ENCODE data around the gene SHANK3.

SHANK3 gene

GRCh38 chr22:50672471-50673230 is at the start of gene SHANK3:
TSS of gene SHANK3 (plus strand) at chr22:50672823.
- DNase-seq (ENCODE audit: low read depth), result no peak

DNA sequence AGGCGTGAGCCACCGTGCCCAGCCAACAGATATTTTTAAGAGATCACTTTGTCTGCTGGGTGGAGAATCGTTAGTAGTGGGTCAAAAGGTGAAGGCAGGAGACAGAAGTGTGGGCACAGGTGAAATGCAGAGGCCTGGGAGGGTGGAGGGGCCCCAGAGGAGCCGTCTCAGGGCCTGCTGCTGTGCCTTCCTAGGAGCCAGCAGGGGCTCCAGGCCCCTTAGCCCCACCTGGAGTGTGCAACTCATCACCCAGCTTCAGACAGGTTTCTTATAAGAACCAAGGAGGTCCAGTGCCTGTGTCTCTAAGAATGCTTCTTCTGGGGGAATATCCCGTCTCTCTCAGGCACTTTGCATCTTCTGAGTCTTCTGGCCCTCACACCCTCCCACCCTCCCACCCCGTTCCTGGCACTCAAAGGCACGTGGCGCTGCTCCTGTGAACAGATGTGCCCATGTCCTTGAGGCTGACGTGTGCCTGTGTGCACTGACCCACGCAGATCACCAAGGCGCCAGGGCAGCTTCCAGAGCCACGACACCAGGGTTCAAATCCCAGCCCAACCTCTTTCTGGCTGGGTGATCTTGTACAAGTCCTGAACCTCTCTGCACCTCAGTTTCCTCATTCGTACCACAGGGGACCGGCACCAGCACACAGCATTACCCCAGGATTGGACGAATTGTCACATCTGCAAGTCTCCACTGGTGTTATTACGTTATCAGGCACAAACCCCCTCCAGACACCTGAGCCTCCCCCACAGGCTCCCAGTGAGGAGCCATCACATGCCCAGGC is 48.1 kb upstream of the SHANK3 start:
- TF ChIP-seq, protein P1, sequence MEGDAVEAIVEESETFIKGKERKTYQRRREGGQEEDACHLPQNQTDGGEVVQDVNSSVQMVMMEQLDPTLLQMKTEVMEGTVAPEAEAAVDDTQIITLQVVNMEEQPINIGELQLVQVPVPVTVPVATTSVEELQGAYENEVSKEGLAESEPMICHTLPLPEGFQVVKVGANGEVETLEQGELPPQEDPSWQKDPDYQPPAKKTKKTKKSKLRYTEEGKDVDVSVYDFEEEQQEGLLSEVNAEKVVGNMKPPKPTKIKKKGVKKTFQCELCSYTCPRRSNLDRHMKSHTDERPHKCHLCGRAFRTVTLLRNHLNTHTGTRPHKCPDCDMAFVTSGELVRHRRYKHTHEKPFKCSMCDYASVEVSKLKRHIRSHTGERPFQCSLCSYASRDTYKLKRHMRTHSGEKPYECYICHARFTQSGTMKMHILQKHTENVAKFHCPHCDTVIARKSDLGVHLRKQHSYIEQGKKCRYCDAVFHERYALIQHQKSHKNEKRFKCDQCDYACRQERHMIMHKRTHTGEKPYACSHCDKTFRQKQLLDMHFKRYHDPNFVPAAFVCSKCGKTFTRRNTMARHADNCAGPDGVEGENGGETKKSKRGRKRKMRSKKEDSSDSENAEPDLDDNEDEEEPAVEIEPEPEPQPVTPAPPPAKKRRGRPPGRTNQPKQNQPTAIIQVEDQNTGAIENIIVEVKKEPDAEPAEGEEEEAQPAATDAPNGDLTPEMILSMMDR (IDR thresholded peaks at IDR 0.05; ENCODE audit: low read depth, low read length, missing control alignments), result no peak
- DNase-seq (ENCODE audit: low read depth), result no peak

More at GRCh38 chr22:50672471-50673230, at the start of gene SHANK3:
- TF ChIP-seq, protein P1 (IDR thresholded peaks at IDR 0.05; ENCODE audit: low read depth, low read length, missing control alignments), result no peak
- H3K4me3 ChIP-seq (ENCODE audit: low read depth, low read length), result no peak within 1 kb of the TSS

GRCh38 chr22:50625131-50625567 is 47.5 kb upstream of the SHANK3 start:
- no peak overlapping the region for H3K4me3 ChIP-seq (ENCODE audit: low read depth, low read length)
- DNase-seq (ENCODE audit: low read depth), result no peak
- TF ChIP-seq, protein P1 (IDR thresholded peaks at IDR 0.05; ENCODE audit: low read depth, low read length, missing control alignments), result no peak

More for the DNA sequence above, 48.1 kb upstream of the SHANK3 start:
- no peak overlapping the region for H3K4me3 ChIP-seq (ENCODE audit: low read depth, low read length)

DNA sequence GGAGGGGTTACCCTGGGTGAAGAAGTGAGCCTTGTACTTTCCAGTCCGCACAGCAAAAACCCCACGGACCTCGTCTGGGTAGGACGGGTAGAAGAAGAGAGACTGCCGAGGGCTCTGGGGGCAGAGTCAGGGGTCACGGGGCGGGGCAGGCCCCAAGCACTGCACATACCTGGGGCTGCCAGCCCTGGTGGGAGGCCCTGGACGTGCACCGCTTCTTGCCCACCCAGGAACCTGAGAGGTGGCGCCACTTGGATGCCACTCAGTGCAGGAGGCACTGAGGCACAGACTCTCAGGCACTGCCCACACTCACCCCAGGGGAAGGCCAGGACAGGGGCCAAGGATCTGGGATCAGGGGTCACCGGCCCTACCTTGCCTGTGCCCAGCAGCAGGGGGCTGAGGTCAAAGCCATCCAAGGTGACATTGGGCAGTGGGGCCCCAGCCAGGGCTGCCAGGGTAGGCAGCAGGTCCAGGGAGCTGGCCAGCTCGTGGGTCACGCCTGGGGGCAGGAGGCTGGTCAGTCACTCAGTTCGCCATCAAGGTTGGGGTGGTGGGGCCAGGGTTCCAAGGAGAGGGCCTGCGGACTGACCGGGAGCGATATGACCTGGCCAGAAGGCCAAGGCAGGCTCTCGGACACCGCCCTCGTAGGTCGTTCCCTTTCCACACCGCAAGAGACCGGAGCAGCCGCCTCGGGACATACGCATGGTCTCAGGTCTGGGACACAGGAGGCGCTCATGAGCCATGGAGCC is 46.9 kb upstream of the SHANK3 start:
- TF ChIP-seq, protein P1 (IDR thresholded peaks at IDR 0.05; ENCODE audit: low read depth, low read length, missing control alignments), result peak; percentile 14
- no peak overlapping the region for H3K4me3 ChIP-seq (ENCODE audit: low read depth, low read length)
- DNase-seq (ENCODE audit: low read depth), result no peak

DNA sequence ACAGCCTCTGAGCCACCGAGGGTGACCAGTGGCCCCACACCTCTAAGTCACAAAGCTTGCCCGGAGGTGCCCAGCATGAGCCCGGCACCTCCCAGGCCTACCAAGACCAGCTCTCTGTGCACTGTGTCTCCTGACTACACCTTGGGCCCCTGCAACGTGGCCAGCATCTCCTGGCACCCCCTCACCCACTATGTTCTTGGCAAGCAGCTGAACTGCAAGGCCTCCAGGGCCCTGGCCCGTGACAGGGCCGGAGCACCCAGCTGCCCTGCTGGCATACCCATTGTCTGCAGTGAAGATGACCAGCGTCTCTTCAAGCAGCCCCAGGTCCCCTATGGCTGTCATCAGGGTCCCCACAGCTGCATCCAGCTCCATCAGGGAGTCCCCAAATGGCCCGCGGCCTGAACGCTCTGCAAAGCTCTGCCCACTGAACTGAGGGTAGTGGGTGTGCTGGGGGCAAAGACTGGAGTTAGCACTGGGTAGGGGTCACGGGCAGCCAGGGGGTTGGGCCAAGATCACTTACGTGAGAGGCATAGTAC is 46.2 kb upstream of the SHANK3 start:
- TF ChIP-seq, protein P1 (IDR thresholded peaks at IDR 0.05; ENCODE audit: low read depth, low read length, missing control alignments), result no peak
- H3K4me3 ChIP-seq (ENCODE audit: low read depth, low read length), result no peak overlapping the region
- DNase-seq (ENCODE audit: low read depth), result no peak

DNA sequence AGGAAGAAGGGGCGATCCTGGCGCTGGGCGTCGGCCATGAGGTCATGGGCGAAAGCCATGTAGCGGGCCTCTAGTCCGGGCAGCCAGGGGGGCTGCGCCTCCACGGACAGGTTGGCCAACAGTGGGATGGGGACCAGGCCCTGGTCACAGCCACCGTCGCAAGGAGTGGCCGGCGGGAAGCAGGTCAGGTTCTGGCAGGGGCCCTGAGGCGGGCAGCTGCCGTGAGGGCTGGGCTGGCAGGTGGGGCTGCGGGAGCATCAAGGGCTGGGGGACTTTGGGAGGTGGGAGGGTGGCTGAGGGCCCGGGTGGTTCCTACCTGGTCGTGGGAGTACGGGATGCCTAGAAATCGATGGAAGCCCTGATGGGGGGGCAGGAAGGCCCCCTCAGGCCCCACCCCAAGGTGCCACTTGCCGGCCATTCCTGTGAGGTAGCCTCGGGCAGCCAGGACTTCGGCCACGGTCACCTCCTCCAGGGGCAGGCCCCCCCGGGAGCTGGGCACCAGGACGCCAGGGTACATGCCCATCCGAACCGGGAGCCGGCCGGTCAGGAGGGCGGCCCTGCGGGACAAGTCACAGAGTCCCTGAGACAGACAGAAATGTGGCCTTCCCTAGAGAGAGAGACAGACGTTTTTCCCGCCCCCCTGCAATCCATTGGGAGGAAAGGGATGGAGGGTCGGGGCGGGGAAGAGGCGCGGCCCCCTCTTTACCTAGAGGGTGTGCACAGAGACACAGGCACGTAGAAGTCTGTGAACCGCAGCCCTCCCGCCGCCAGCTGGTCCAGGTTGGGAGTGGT is 45.6 kb upstream of the SHANK3 start:
- TF ChIP-seq, protein P1 (IDR thresholded peaks at IDR 0.05; ENCODE audit: low read depth, low read length, missing control alignments), result no peak
- no peak for DNase-seq (ENCODE audit: low read depth)
- H3K4me3 ChIP-seq (ENCODE audit: low read depth, low read length), result peak overlapping the region; percentile 68
